ENCODE data around the gene IL27RA.
A peak's percentile ranks its signal among the peaks of the same experiment; 100 is the strongest.

Gene IL27RA

GRCh38 chr19:14061081-14061749 lies 29.7 kb downstream of the IL27RA start:
- DNase-seq = no peak

GRCh38 chr19:14061751-14062557 lies 30.4 kb downstream of the IL27RA start, which contains the start of gene PALM3:
PALM3 (minus strand) TSS chr19:14062076; CDS start chr19:14061980, 96 bp downstream.
- no peak for DNase-seq

- no peak for DNase-seq
These were observed 30.9 kb downstream of the IL27RA start for GRCh38 chr19:14062558-14062855.

GRCh38 chr19:14063105-14063504 lies 31.5 kb downstream of the IL27RA start:
- DNase-seq = no peak

- no peak for DNase-seq
These were observed 34.6 kb downstream of the IL27RA start for GRCh38 chr19:14066134-14066533.

- no peak for DNase-seq
These were observed 38.9 kb downstream of the IL27RA start for GRCh38 chr19:14070268-14071050.

GRCh38 chr19:14072535-14073260 lies 41.1 kb downstream of the IL27RA start, which contains the start of gene MISP3:
MISP3 (plus strand) TSS chr19:14072786; CDS start chr19:14073310, 524 bp downstream.
- DNase-seq = peak; percentile 47

- DNase-seq = peak; percentile 81
These were observed 41.8 kb downstream of the IL27RA start for GRCh38 chr19:14073261-14073924.

- DNase-seq = peak; percentile 17
These were observed 42.6 kb downstream of the IL27RA start for GRCh38 chr19:14073925-14074838.

GRCh38 chr19:14078411-14078810 lies 46.8 kb downstream of the IL27RA start:
- DNase-seq = no peak

- DNase-seq = peak; percentile 99
These were observed 49.6 kb downstream of the IL27RA start for GRCh38 chr19:14080887-14081796.

GRCh38 chr19:14081797-14082674 lies 50.5 kb downstream of the IL27RA start:
- DNase-seq = peak; percentile 26

- DNase-seq = no peak
These were observed 51.1 kb downstream of the IL27RA start for GRCh38 chr19:14082675-14082960.

- no peak for DNase-seq
These were observed 53.9 kb downstream of the IL27RA start, which contains the start of gene C19orf67 for GRCh38 chr19:14085309-14085995. C19orf67 (minus strand) TSS chr19:14085783; CDS start chr19:14085627, 156 bp downstream.

- no peak for DNase-seq
These were observed 54.5 kb downstream of the IL27RA start for GRCh38 chr19:14086098-14086497.

- no peak for DNase-seq
These were observed 57.3 kb downstream of the IL27RA start for GRCh38 chr19:14088634-14089411.

GRCh38 chr19:14089412-14089661 lies 57.8 kb downstream of the IL27RA start:
- peak; percentile 44 for DNase-seq

Measured in CD4-positive, alpha-beta T cell treated with Interleukin-6 for 4 hours (primary cell).